ENCODE results near the gene HS3ST5. TPM values are rescaled to one million over a fixed set of nuclear protein-coding genes. Genes with fewer than 3 reads are reported as not detected.

The HS3ST5 gene
- total RNA-seq, 1 experiment from 2014 or later, result 0.29 TPM

DNA sequence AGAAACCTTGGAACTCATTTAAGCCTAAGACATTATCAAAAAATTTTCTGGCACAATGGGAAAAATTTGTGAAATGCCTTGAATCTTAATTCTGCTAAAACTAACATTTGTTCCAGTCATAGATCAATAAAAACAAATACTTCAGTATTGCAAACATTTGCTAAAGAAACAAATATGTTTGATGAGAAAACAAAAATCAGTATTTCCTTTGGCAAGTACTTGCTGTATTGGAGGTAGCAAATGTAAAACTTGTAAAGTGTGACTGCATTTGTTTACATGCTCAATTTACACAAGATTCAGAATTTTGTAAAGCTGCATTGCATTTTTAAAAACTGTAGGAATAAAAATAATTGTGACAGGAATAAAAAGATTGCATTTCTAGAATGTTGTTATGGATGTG, 183.1 kb downstream of the HS3ST5 start:
- Histone ChIP-seq H3K27me3 (replicated peaks; ENCODE audit: control insufficient read depth, insufficient read depth, low read length) (no peaks in the 10 kb centered on the region), H3K9me3 (no peaks in the 10 kb centered on the region), H3K36me3 (ENCODE audit: control insufficient read depth, insufficient read depth, low read length) (no peaks in the 10 kb centered on the region), H3K4me3 (ENCODE audit: low read depth, low read length) (no peak overlapping the region), H3K4me1 (peaks cover 12% of the 10 kb centered on the region)
- Mint-ChIP-seq H3K27ac (ENCODE audit: unreplicated experiment) (no peak overlapping the region), H3K36me3 (ENCODE audit: insufficient read depth, unreplicated experiment) (no peaks in the 10 kb centered on the region), H3K9me3 (ENCODE audit: unreplicated experiment) (no peaks in the 10 kb centered on the region), H3K4me1 (ENCODE audit: low read depth, unreplicated experiment) (peaks cover 6% of the 10 kb centered on the region), H3K4me3 (ENCODE audit: unreplicated experiment) (no peak overlapping the region), H3K27me3 (ENCODE audit: insufficient read depth, unreplicated experiment) (no peaks in the 10 kb centered on the region)
- intact Hi-C loops (cut with micrococcal nuclease; ENCODE audit: unreplicated experiment), result no loop called here
- no peak for DNase-seq
- CTCF ChIA-PET, result no interaction called here
- POLR2A ChIA-PET, result no interaction called here
- no TSS peak for BruUV-seq (replicated peaks)
- no peak for TF ChIP-seq CTCF (IDR thresholded peaks at IDR 0.05; ENCODE audit: insufficient read depth in 1 of 2, low read depth in 1 of 2, low read length in 1 of 2, severe bottlenecking in 1 of 2, unreplicated experiment in 1 of 2)

GRCh38 chr6:114158838-114159694, 183.8 kb downstream of the HS3ST5 start:
- Mint-ChIP-seq H3K36me3 (ENCODE audit: insufficient read depth, unreplicated experiment) (no peaks in the 10 kb centered on the region), H3K4me1 (ENCODE audit: low read depth, unreplicated experiment) (peaks cover 6% of the 10 kb centered on the region), H3K9me3 (ENCODE audit: unreplicated experiment) (no peaks in the 10 kb centered on the region), H3K27ac (ENCODE audit: unreplicated experiment) (no peak overlapping the region), H3K27me3 (ENCODE audit: insufficient read depth, unreplicated experiment) (no peaks in the 10 kb centered on the region), H3K4me3 (ENCODE audit: unreplicated experiment) (no peak overlapping the region)
- DNase-seq, result no peak
- CTCF ChIA-PET, result no interaction called here
- Histone ChIP-seq H3K4me1 (peaks cover 5% of the 10 kb centered on the region), H3K27me3 (replicated peaks; ENCODE audit: control insufficient read depth, insufficient read depth, low read length) (no peaks in the 10 kb centered on the region), H3K4me3 (ENCODE audit: low read depth, low read length) (no peak overlapping the region), H3K9me3 (no peaks in the 10 kb centered on the region), H3K36me3 (ENCODE audit: control insufficient read depth, insufficient read depth, low read length) (no peaks in the 10 kb centered on the region)
- intact Hi-C loops (cut with micrococcal nuclease; ENCODE audit: unreplicated experiment), result no loop called here
- no TSS peak for BruUV-seq (replicated peaks)
- POLR2A ChIA-PET, result no interaction called here
- no peak for TF ChIP-seq CTCF (IDR thresholded peaks at IDR 0.05; ENCODE audit: insufficient read depth in 1 of 2, low read depth in 1 of 2, low read length in 1 of 2, severe bottlenecking in 1 of 2, unreplicated experiment in 1 of 2)

GRCh38 chr6:114158411-114158810, 184.4 kb downstream of the HS3ST5 start:
- no peaks in the 10 kb centered on the region for H3K9me3 Mint-ChIP-seq (ENCODE audit: unreplicated experiment)
- Histone ChIP-seq H3K36me3 (ENCODE audit: control insufficient read depth, insufficient read depth, low read length) (no peaks in the 10 kb centered on the region), H3K9me3 (no peaks in the 10 kb centered on the region), H3K4me1 (no peaks in the 10 kb centered on the region), H3K27me3 (replicated peaks; ENCODE audit: control insufficient read depth, insufficient read depth, low read length) (no peaks in the 10 kb centered on the region), H3K4me3 (ENCODE audit: low read depth, low read length) (no peak overlapping the region)
- no peak for TF ChIP-seq CTCF (IDR thresholded peaks at IDR 0.05; ENCODE audit: insufficient read depth in 1 of 2, low read depth in 1 of 2, low read length in 1 of 2, severe bottlenecking in 1 of 2, unreplicated experiment in 1 of 2)
- H3K36me3 Mint-ChIP-seq (ENCODE audit: insufficient read depth, unreplicated experiment), result no peaks in the 10 kb centered on the region
- CTCF ChIA-PET, result interaction anchor here (1.0 kb wide), 1 partner anchor 49 kb away, joined by 3 read pairs; no protein-coding TSS in a partner anchor
- BruUV-seq (replicated peaks), result no TSS peak
- H3K27ac Mint-ChIP-seq (ENCODE audit: unreplicated experiment), result no peak overlapping the region
- POLR2A ChIA-PET, result no interaction called here
- H3K27me3 Mint-ChIP-seq (ENCODE audit: insufficient read depth, unreplicated experiment), result no peaks in the 10 kb centered on the region
- DNase-seq, result no peak
- H3K4me3 Mint-ChIP-seq (ENCODE audit: unreplicated experiment), result no peak overlapping the region
- intact Hi-C loops (cut with micrococcal nuclease; ENCODE audit: unreplicated experiment), result no loop called here
- peaks cover 6% of the 10 kb centered on the region for H3K4me1 Mint-ChIP-seq (ENCODE audit: low read depth, unreplicated experiment)
